Measurements from ENCODE around the gene ING4. TPM values are rescaled to one million over a fixed set of nuclear protein-coding genes. Genes with fewer than 3 reads are reported as not detected.

Gene ING4
- total and polyA plus RNA-seq, 4 donors = 13.9 to 18.1 (median 15.2) TPM

- TF ChIP-seq RAD21 (IDR thresholded peaks at IDR 0.05) (no peak), FOXA2 (IDR thresholded peaks at IDR 0.05) (no peak), REST (IDR thresholded peaks at IDR 0.05) (no peak), HNF4A (conservative IDR thresholded peaks at IDR 0.05) (peak in 1 of 2 donors; percentile 16), TAF1 (conservative IDR thresholded peaks at IDR 0.05) (no peak), YY1 (IDR thresholded peaks at IDR 0.05) (no peak), SP1 (IDR thresholded peaks at IDR 0.05) (peak; percentile 69), RXRA (IDR thresholded peaks at IDR 0.05) (peak; percentile 16 to 35), ZBTB33 (IDR thresholded peaks at IDR 0.05) (no peak), GABPA (IDR thresholded peaks at IDR 0.05 in 1 of 2, conservative IDR thresholded peaks at IDR 0.05 in 1 of 2) (peak in 1 of 2 donors; percentile 55), FOXA1 (IDR thresholded peaks at IDR 0.05) (no peak), JUND (IDR thresholded peaks at IDR 0.05) (no peak), MAX (IDR thresholded peaks at IDR 0.05) (no peak), CTCF (IDR thresholded peaks at IDR 0.05; ENCODE audit: low read depth, low read length, missing input control) (no peak), NR2F2 (IDR thresholded peaks at IDR 0.05) (peak; percentile 86), ATF3 (IDR thresholded peaks at IDR 0.05) (no peak), HNF4G (IDR thresholded peaks at IDR 0.05) (no peak), EGR1 (IDR thresholded peaks at IDR 0.05; ENCODE audit: low read depth in 2 of 2) (no peak)
- peak; percentile 84 for DNase-seq (ENCODE audit: low spot score)
- H3K27me3 ChIP-seq (ENCODE audit: control insufficient read depth in 4 of 4, insufficient read depth in 4 of 4, low read length in 3 of 4) = no peaks in the 10 kb centered on the region
- no peaks in the 10 kb centered on the region for H3K36me3 ChIP-seq (ENCODE audit: control insufficient read depth in 4 of 4, insufficient read depth in 3 of 4, low read depth in 1 of 4, low read length in 3 of 4)
- peak overlapping the region; percentile 38 to 89 for H3K27ac ChIP-seq (ENCODE audit: low read depth in 1 of 2, low read length in 2 of 2)
- WGBS = 5% methylated on average over 21 of the region's 21 CpGs
- peaks cover 13 to 19% (median 16%) of the 10 kb centered on the region in 4 donors for H3K4me1 ChIP-seq (ENCODE audit: control insufficient read depth in 4 of 4, insufficient read depth in 4 of 4, low read length in 3 of 4)
- no peak overlapping the region for H3K4me3 ChIP-seq (ENCODE audit: low read depth in 1 of 3, low read length in 3 of 3)
- peak overlapping the region in 1 of 2 donors; percentile 8 for H3K9ac ChIP-seq (ENCODE audit: low read depth in 1 of 2, low read length in 2 of 2)
- H3K9me3 ChIP-seq (ENCODE audit: control insufficient read depth in 4 of 4, low read length in 3 of 4) = no peaks in the 10 kb centered on the region
These were observed 49.0 kb downstream of the ING4 start for GRCh38 chr12:6613776-6614512.

All from liver (tissue), 9 donors.